Measurements from ENCODE around the gene GMDS.

GMDS gene

DNA sequence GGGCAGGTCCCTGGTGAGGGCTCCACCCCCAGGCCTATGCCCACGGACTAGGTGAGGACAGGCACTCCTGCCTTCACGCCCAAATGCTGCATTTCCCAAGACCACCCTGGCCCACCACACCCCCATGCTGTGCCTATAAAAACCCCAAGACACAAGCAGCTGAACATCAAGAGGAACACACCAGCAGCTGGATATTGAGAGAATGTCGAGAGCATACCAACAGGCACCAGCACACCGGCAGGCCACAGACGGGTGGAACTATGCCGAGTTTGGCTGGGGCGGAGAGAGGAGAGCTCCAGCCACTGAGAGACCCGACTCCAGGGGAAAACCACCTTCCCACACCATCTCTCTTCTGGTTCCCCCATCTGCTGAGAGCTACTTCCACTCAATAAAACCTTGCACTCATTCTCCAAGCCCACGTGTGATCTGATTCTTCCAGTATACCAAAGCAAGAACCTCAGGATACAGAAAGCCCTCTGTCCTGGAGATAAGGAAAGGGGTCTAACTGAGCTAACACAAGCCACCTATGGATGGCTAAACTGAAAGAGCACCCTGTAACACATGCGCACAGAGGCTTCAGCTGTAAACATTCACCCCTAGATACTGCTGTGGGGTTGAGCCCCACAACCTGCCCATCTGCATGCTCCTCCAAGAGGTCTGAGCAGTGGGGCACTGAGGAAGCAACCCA lies 319.5 kb downstream of the GMDS start:
- DNase-seq, result no peak

DNA sequence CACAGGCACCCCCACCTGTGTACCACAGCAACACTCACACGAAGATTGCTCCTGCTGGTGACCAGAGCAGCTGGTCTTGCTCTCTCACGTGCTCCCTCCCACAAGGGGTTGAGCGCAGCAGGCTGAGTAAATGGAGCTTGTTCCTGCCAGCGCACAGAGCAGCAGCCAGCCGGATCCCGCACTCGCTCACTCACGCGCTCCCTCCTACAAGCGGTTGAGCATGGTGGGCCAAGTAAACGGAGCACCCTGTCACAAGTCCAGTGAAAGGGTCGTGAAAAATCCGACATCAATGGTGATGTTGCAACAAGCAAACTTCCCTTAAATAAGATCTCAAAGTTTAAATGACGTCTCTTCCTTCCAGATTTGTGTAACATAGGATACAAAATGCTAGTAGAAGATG lies 322.0 kb downstream of the GMDS start:
- no peak for DNase-seq

- peak in 1 of 5 donors; percentile 26 for DNase-seq
Measured at GRCh38 chr6:1917626-1918371, 327.6 kb downstream of the GMDS start.

GRCh38 chr6:1916334-1917070 lies 328.9 kb downstream of the GMDS start:
- no peak for DNase-seq

GRCh38 chr6:1915226-1915625 lies 330.2 kb downstream of the GMDS start:
- no peak for DNase-seq

DNA sequence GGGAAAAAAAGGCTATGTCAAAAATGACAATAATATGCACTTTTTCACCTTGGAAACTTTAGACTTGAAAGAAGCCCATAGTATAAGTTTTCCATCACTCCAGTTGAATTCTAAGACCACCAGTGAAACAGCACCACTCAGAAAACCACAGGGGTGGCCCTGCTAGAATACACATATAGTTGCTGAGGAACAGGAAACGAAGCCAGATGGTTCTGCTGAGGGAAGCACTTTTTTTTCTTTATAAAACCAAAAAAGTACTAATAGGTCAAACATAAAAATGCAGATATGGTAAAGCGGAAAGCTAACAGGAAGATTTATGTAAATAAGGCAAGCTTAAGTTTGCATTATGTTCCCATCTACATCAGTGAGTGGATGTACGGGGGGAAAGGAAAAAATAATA lies 331.8 kb downstream of the GMDS start:
- DNase-seq, result no peak

GRCh38 chr6:1912731-1913130 lies 332.7 kb downstream of the GMDS start:
- no peak for DNase-seq

GRCh38 chr6:1911474-1911873 lies 333.9 kb downstream of the GMDS start:
- DNase-seq, result no peak

GRCh38 chr6:1910621-1911407 lies 334.6 kb downstream of the GMDS start:
- DNase-seq, result no peak

GRCh38 chr6:1908784-1909183 lies 336.6 kb downstream of the GMDS start:
- no peak for DNase-seq

DNA sequence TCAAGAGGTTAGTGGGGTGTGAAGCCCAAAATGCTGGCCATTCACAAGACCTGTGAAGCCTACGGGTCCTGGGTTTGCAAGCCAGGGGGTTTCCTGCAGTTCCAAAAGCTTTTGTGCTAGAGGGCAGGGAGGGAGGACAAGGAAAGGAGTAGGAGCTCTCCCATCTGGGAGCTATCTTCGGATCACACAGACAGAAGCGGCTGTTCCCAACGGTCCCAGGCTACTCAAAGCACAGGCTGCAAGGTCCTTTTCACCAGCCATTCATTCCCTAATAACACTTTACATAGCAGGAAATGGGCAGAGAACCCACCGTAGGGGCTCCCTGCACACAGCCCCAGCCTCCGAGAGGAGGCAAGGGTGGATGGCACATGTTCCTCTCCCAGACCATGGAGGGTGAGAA lies 338.8 kb downstream of the GMDS start:
- DNase-seq, result no peak

DNA sequence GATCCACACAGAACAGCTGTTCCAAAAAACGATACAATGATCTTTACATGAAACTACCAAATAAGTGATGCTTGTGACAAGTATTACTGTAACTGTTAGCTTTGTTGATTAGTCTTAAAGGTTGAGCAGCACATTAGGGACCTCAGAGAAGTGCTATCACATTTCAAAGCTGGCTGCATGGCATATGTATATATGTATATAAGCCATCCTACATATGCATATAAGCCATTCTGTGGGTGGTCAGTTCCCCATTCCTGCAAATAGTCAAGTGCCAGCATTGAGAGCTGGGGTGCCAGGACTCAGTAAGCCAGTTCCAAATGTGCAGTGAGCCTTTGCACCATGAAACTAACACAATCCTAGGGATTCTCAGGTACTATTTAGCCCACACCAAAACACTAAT lies 339.4 kb downstream of the GMDS start:
- DNase-seq, result no peak

- no peak for DNase-seq
Measured at GRCh38 chr6:1904898-1905297, 340.5 kb downstream of the GMDS start.

GRCh38 chr6:1904466-1904799 lies 341.0 kb downstream of the GMDS start:
- DNase-seq, result no peak

DNA sequence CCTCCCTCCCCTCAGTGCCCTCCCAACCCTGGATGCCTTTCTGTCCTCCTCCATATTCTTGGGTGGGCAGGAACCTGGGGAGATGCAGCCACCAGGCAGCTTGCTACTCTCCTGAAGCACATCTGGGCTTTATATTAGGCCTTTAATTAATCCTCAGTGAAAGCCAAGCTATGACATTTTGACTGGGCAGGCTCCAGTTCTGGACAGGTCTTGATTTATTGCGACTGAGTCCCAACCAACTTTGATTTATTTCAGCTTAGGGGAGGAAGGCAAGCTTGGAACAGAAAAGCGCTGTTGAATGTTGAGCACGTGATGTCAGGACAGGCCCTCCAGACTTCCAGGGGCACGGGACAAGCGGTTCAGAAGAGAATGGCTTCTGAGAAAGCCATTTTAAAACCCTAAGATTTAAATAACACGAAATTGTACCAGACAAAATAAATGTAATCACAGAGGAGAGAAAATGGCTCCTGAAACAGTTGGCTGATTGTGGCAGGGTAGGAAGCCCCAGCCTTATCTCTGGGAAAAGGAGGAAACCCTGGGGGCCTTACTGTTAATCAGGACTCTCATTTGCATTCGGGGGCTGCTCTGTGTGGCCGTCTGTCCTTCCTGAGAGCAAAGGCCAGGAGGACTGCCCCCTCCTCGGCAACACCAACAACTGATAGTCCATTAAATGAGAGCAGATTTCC lies 341.5 kb downstream of the GMDS start:
- DNase-seq, result no peak

- DNase-seq, result no peak
Measured at GRCh38 chr6:1901556-1901955, 343.8 kb downstream of the GMDS start.

DNA sequence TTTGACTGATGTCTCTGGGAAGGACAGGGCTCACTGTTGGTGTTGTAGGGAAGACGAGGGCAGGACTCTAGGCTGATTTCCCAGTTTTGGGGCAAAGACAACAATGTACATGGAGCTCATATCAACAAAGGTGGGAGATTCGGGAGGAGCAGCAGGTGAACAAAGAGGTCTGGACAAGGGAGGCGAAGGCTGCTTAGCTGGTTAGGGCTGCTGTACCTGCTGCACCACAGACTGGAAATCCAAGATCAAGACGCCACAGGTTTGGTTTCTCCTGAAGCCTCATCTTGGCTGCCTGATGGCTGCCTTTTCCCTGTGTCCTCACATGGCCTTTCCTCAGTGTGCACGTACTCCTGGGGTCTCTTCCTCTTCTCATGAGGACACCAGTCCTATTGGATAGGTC lies 348.5 kb downstream of the GMDS start:
- no peak for DNase-seq

GRCh38 chr6:1895721-1896120 lies 349.7 kb downstream of the GMDS start:
- DNase-seq, result no peak

DNA sequence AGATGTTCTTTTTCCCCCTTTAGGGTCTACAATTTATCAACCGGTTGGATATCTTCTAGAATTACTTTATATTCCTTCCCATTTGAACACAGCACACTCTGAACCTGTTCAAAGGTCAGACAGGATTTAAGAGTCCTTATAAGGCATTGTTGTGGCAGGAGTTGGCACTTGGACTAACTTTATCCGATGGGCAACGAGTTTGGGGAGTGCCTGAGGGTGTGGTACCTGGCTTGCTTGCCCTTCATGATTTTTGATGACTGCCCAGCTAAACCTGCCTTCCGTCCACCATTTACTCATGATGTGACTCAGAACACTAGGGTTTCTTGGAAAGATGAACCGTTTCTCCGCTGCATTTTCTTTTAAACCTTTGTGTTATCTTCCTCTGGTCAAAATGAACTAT lies 350.5 kb downstream of the GMDS start:
- DNase-seq, result no peak

- DNase-seq, result no peak
Measured at GRCh38 chr6:1893470-1894130, 351.8 kb downstream of the GMDS start.

DNA sequence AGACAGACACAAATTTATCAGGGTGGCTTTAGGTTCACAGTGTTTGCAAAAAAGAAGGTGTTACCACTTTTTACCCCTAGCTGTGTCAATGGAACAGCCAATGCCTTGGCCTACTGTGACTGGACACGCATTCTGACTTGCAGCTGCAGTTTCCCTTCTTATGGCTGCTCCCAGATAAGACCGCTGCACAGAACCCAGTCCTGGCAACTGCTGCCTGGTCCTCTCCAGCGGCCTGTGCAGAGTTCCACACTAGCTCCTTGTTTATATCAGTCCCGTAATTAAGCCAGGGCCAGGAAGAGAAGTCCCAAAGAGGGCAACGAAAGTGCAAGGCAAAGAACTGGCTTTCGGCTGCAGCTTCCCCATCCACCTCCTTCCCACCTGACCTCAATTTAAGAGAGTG lies 352.7 kb downstream of the GMDS start:
- no peak for DNase-seq

DNA sequence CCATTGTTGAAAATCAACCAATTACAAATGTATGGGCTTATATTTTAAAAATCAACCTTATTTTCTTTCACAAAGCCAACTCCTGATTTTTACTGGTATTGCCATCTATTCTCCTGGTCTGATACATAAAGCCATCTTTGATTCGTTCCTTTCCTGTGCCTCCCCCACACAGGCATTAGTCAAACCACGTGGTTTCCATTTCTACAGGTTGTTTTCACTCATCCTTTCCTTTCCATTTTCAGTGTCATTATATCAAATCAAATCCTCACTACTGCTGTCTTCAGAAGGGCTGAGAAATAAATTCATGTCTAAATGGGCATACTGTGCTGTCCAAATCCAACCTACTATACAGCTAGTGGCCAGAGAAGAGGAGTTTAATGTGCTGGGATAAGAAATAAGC lies 354.4 kb downstream of the GMDS start:
- no peak for DNase-seq
